Body of pancreas (tissue), 4 donors: ENCODE data around the gene SIT1. TPM values are rescaled to one million over a fixed set of nuclear protein-coding genes. Genes with fewer than 3 reads are reported as not detected.
A peak's percentile ranks its signal among the peaks of the same experiment; 100 is the strongest.

Source experiments
- ATAC-seq: fragments of 150-250 bp; one replicate; pipeline ENCODE4 v1.9.1; 2016
- DNase-seq, 4 donors: peaks; one replicate each; pipeline ENCODE4 v3.0.0-alpha.2; 2019
- H3K27ac ChIP-seq, 4 donors: fragments of 200-600 bp; sonication (generic); 1 replicate in 3 of 4; 2 replicates in 1 of 4; pipeline versions ENCODE4 v1.5.1 to v1.6.1; 2016 to 2019; ENCODE audit warnings: mild to moderate bottlenecking in 1 of 4, mixed read lengths in 1 of 4, moderate library complexity in 1 of 4
- H3K27me3 ChIP-seq, 2 donors: fragments of 200-600 bp; sonication (generic); one replicate each; pipeline ENCODE4 v1.6.0; 2016; ENCODE audit warnings: mild to moderate bottlenecking in 1 of 2
- H3K36me3 ChIP-seq, 2 donors: fragments of 200-600 bp; sonication (generic); replicated peaks in 1 of 2; 2 replicates each; pipeline ENCODE4 v1.5.1; 2016; ENCODE audit warnings: low read depth in 2 of 2; ENCODE audit not compliant: insufficient read depth in 1 of 2
- H3K4me1 ChIP-seq: fragments of 200-600 bp; sonication (generic); one replicate; pipeline ENCODE4 v1.6.0; 2016
- H3K4me3 ChIP-seq, 2 donors: fragments of 200-600 bp; sonication (generic); 1 replicate in 1 of 2; 2 replicates in 1 of 2; pipeline ENCODE4 v1.5.1; 2016 to 2019
- H3K9me3 ChIP-seq, 3 donors: fragments of 200-600 bp; sonication (generic); 1 replicate in 2 of 3; 2 replicates in 1 of 3; pipeline ENCODE4 v1.5.1; 2016
- POLR2A ChIP-seq, 3 donors: fragments of 450-650 bp; IDR thresholded peaks; one replicate each; pipeline ENCODE4 v1.6.1; 2016; ENCODE audit warnings: antibody characterized with exemption in 3 of 3, mild to moderate bottlenecking in 2 of 3
- WGBS, 2 donors: methylation state at CpG; one replicate each; pipeline ENCODE4 v1.1.5; 2017; 5-methylcytosine and 5-hydroxymethylcytosine counted together
- intact Hi-C: fragments of 100-400 bp; cut with DNase I; formaldehyde crosslinking; loops from one replicate; pipeline ENCODE4 v1.15.1; 2023
- total RNA-seq, 2 donors: library from RNA; depleted of rRNA; stranded (reverse); fragments of >200 nt; gene quantifications; one replicate each; pipeline ENCODE4 v1.1.0, GENCODE V29; 2016
- TF ChIP-seq, protein P1 (sequence below), 7 experiments: fragments of 450-650 bp in 4 of 7; fragments of 200-600 bp in 3 of 7; sonication (generic) in 3 of 7; IDR thresholded peaks; one replicate each; pipeline ENCODE4 v1.5.1; 2016 to 2019; ENCODE audit warnings: antibody characterized with exemption in 7 of 7

Gene SIT1
- total RNA-seq, 2 donors from 2014 or later, result 0.26 TPM; not detected in 1

DNA sequence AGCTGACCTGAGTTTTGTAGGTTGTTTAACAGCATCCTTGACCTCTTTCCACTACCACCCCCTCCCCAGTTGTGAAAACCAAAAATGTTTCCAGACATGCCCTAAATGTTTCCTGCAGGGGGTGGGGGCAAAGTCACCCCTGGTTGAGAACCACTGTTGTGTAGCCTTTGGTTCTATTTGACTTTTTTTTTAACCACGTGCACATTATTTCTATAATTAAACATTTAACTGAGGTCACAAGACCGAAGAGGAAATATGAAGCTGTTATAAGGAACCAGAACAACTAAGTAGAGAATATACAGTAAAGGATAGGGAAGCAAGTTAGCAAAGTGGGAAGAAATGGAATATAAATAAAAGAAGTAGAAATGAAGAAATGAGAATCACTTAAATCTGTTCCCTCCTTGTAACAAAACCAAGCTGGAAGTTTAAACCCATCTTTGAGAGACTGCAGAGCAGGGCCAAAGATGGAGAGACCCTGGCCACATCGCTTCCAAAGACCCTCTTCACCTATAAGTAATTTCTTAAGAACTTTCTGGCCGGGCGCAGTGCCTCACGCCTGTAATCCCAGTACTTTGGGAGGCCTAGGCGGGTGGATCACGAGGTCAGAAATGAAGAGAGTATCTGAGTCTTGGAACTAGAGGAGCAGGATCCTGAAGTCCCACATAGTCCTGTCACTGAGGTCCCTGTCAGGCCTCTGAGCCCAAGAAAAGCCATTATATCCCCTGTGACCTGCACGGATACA is 14.4 kb downstream of the SIT1 start:
- 69 to 79% methylated on average over 9 of the region's 9 CpGs for WGBS, 2 donors
- Histone ChIP-seq H3K27me3 (no peaks in the 10 kb centered on the region), H3K4me3 (no peak overlapping the region), H3K36me3 (no peaks in the 10 kb centered on the region), H3K4me1 (no peaks in the 10 kb centered on the region), H3K9me3 (no peaks in the 10 kb centered on the region), H3K27ac (peak overlapping the region in 1 of 4 donors; percentile 31)
- DNase-seq (no peak), ATAC-seq (no peak)
- intact Hi-C loops, result no loop called here
- TF ChIP-seq, protein P1, sequence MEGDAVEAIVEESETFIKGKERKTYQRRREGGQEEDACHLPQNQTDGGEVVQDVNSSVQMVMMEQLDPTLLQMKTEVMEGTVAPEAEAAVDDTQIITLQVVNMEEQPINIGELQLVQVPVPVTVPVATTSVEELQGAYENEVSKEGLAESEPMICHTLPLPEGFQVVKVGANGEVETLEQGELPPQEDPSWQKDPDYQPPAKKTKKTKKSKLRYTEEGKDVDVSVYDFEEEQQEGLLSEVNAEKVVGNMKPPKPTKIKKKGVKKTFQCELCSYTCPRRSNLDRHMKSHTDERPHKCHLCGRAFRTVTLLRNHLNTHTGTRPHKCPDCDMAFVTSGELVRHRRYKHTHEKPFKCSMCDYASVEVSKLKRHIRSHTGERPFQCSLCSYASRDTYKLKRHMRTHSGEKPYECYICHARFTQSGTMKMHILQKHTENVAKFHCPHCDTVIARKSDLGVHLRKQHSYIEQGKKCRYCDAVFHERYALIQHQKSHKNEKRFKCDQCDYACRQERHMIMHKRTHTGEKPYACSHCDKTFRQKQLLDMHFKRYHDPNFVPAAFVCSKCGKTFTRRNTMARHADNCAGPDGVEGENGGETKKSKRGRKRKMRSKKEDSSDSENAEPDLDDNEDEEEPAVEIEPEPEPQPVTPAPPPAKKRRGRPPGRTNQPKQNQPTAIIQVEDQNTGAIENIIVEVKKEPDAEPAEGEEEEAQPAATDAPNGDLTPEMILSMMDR (IDR thresholded peaks at IDR 0.05), result no peak
- TF ChIP-seq POLR2A (IDR thresholded peaks at IDR 0.05), result no peak

DNA sequence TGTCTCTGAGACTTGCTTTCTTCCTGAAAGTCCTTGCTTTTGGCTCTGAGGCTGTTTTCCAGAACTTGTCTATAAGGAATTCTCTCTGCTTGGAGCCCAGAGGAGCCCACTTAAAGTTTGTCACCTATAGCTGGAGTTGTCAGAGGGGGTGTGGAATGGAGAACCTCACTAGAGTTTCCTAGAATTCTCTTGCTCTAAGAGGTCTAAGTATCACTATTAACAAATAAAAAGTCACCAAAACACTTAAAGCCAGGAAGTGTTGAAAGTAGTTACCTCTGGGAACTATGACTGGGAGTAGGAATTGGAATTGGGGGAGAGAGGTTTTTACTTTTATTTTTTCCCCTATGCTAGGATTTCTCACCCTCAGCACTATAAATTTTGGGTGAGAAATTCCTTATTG is 15.0 kb downstream of the SIT1 start:
- ATAC-seq (no peak), DNase-seq (no peak)
- Histone ChIP-seq H3K9me3 (no peaks in the 10 kb centered on the region), H3K27ac (peak overlapping the region in 1 of 4 donors; percentile 31), H3K4me3 (no peak overlapping the region), H3K4me1 (no peaks in the 10 kb centered on the region), H3K27me3 (no peaks in the 10 kb centered on the region), H3K36me3 (no peaks in the 10 kb centered on the region)
- intact Hi-C loops, result no loop called here
- TF ChIP-seq, protein P1 (IDR thresholded peaks at IDR 0.05), result no peak

DNA sequence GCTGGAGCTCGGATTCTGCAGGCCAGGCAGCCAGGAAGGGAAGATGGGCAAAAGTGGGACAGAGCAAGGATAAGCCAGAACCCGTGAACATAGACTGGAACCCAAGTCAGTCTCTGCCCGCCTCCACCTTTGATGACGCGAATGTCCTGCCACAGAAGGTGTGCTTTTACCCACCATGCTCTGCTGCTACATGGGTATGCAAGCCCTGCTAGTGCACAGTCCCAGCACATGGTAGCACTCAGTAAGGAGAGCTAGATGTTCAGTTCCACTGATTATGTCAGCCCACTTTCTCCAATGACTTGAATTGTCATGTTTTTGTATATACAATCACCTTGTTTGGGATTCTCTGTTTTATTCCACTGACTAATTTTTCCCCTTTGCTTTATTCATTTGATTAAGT is 21.1 kb downstream of the SIT1 start:
- 76 to 86% methylated on average over 5 of the region's 5 CpGs for WGBS, 2 donors
- Histone ChIP-seq H3K27ac (no peak overlapping the region), H3K9me3 (no peaks in the 10 kb centered on the region), H3K27me3 (no peaks in the 10 kb centered on the region), H3K36me3 (no peaks in the 10 kb centered on the region), H3K4me3 (no peak overlapping the region), H3K4me1 (no peaks in the 10 kb centered on the region)
- no peak for DNase-seq
- ATAC-seq, result no peak
- intact Hi-C loops, result no loop called here
- TF ChIP-seq, protein P1 (IDR thresholded peaks at IDR 0.05), result no peak
- TF ChIP-seq POLR2A (IDR thresholded peaks at IDR 0.05), result no peak

DNA sequence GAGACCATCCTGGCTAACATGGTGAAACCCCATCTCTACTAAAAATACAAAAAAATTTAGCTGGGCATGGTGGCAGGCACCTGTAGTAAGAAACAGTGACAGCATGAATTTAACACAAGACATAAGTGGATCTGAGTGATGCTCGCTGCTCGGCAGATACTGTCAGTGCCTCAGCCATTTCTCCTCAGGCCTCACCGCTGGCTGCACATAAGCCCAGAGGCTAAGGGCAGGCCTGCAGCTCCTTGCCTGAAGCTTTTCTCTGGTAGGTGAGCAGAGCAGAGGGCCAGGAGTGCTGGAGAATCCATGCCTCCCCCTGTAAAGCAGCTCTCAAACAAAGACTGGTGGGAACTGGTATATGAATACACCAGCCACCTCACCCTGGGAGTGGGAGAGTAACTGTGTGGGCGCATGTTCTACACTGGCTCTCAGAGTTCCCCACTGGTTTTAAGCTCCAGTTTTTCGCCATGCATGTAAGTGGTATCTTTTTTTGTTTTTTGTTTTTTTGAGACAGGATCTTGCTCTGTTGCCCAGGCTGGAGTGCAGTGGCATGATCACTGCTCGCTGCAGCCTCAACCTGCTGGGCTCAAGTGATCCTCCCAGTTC is 22.2 kb downstream of the SIT1 start:
- intact Hi-C loops, result no loop called here
- Histone ChIP-seq H3K36me3 (no peaks in the 10 kb centered on the region), H3K27me3 (no peaks in the 10 kb centered on the region), H3K4me3 (no peak overlapping the region), H3K9me3 (no peaks in the 10 kb centered on the region), H3K4me1 (no peaks in the 10 kb centered on the region), H3K27ac (no peak overlapping the region)
- 90 to 91% methylated on average over 5 to 6 of the region's 6 CpGs for WGBS, 2 donors
- ATAC-seq (no peak), DNase-seq (no peak)
- TF ChIP-seq, protein P1 (IDR thresholded peaks at IDR 0.05), result no peak
- TF ChIP-seq POLR2A (IDR thresholded peaks at IDR 0.05), result no peak

DNA sequence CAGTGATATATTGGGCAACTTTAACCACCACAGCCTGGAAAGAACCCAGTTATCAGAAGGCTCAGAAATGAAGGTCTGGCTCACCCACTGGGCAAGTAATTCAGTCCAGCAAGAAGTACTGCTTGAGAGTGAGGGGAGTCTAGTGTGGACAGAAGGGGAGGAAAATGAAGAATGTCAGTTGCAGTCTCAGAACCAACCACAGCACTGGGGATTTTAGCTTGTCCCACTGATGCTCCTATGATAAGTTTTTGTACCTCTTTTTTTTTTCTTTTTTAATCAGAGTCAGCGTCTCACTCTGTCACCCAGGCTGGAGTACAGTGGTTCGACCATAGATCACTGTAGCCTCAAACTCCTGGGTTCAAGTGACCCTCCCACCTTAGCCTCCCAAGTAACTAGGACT is 23.2 kb downstream of the SIT1 start:
- no peaks in the 10 kb centered on the region for H3K9me3 ChIP-seq
- no peak overlapping the region for H3K27ac ChIP-seq
- no peaks in the 10 kb centered on the region for H3K27me3 ChIP-seq
- DNase-seq (no peak), ATAC-seq (no peak)
- intact Hi-C loops, result no loop called here
- TF ChIP-seq POLR2A (IDR thresholded peaks at IDR 0.05), result no peak
- TF ChIP-seq, protein P1 (IDR thresholded peaks at IDR 0.05), result no peak
- H3K4me3 ChIP-seq, result no peak overlapping the region
- H3K4me1 ChIP-seq, result no peaks in the 10 kb centered on the region
- WGBS, 2 donors, result 81 to 93% methylated on average over 2 of the region's 2 CpGs
- no peaks in the 10 kb centered on the region for H3K36me3 ChIP-seq
